HepG2 (cell line): ENCODE measurements around the gene CCL16. TPM values are rescaled to one million over a fixed set of nuclear protein-coding genes. Genes with fewer than 3 reads are reported as not detected.

ENCODE experiments used
- ATF1 ChIP-seq: IDR thresholded peaks from 2 replicates; pipeline ENCODE4 v1.6.1; 2016; ENCODE audit warnings: mild to moderate bottlenecking, control low read depth
- CEBPB ChIP-seq: IDR thresholded peaks from 2 replicates; pipeline ENCODE4 v1.6.1; 2011; ENCODE audit warnings: low read depth, low read length, improper control_type of control experiment, borderline replicate concordance
- FOXP1 ChIP-seq, 2 experiments: fragments of 450-650 bp in 1 of 2; IDR thresholded peaks; 2 replicates each; pipeline ENCODE4 v1.6.1; 2017 to 2018; ENCODE audit warnings: antibody characterized with exemption in 1 of 2
- IRF9 ChIP-seq: sonication (generic); formaldehyde crosslinking; IDR thresholded peaks from 2 replicates; pipeline ENCODE4 v1.8.0; 2022; ENCODE audit warnings: missing genetic modification reagents, mild to moderate bottlenecking, borderline replicate concordance
- KAT7 ChIP-seq: IDR thresholded peaks from 2 replicates; pipeline ENCODE4 v1.6.1; 2018; ENCODE audit warnings: borderline replicate concordance, missing compliant biosample characterization
- NONO ChIP-seq, 2 experiments: fragments of 450-650 bp in 1 of 2; sonication (generic) in 1 of 2; formaldehyde crosslinking in 1 of 2; IDR thresholded peaks in 1 of 2; conservative IDR thresholded peaks in 1 of 2; 2 replicates each; pipeline versions ENCODE4 v1.6.1 to v1.8.0; 2017 to 2022; ENCODE audit warnings: mild to moderate bottlenecking in 1 of 2, missing genetic modification reagents in 1 of 2, moderate library complexity in 1 of 2
- PRDM4 ChIP-seq: sonication (generic); formaldehyde crosslinking; IDR thresholded peaks from 2 replicates; pipeline ENCODE4 v1.9.0; 2021; ENCODE audit warnings: missing genetic modification reagents, borderline replicate concordance
- SKIL ChIP-seq: sonication (generic); formaldehyde crosslinking; IDR thresholded peaks from 2 replicates; pipeline ENCODE4 v1.8.0; 2022; ENCODE audit warnings: missing genetic modification reagents, mild to moderate bottlenecking, moderate library complexity, borderline replicate concordance
- SP1 ChIP-seq, 2 experiments: fragments of 450-650 bp in 1 of 2; sonication (generic) in 1 of 2; formaldehyde crosslinking in 1 of 2; IDR thresholded peaks; 2 replicates each; pipeline versions ENCODE4 v1.4.0 to v1.6.1; 2016 to 2020; ENCODE audit warnings: missing genetic modification reagents in 1 of 2
- THAP11 ChIP-seq: IDR thresholded peaks from 2 replicates; pipeline ENCODE4 v1.6.1; 2016; ENCODE audit warnings: missing biosample characterization, missing genetic modification reagents
- TSC22D2 ChIP-seq: sonication (generic); formaldehyde crosslinking; IDR thresholded peaks from 2 replicates; pipeline ENCODE4 v1.5.1; 2020; ENCODE audit warnings: missing genetic modification reagents, mild to moderate bottlenecking, borderline replicate concordance
- YY1 ChIP-seq: IDR thresholded peaks from 2 replicates; pipeline ENCODE4 v1.6.1; 2011; ENCODE audit warnings: low read length, low read depth, moderate library complexity, mild to moderate bottlenecking; ENCODE audit not compliant: insufficient read depth, insufficient replicate concordance
- ZBTB20 ChIP-seq: sonication (generic); formaldehyde crosslinking; IDR thresholded peaks from 2 replicates; pipeline ENCODE4 v1.8.1; 2023; ENCODE audit warnings: missing genetic modification reagents, low read depth, mild to moderate bottlenecking, borderline replicate concordance
- ZNF432 ChIP-seq: sonication (generic); formaldehyde crosslinking; IDR thresholded peaks from 2 replicates; pipeline ENCODE4 v1.5.0; 2020; ENCODE audit warnings: missing genetic modification reagents, mild to moderate bottlenecking, borderline replicate concordance
- ZNF747 ChIP-seq: sonication (generic); formaldehyde crosslinking; IDR thresholded peaks from 2 replicates; pipeline ENCODE4 v1.8.1; 2023; ENCODE audit warnings: missing genetic modification reagents, mild to moderate bottlenecking, borderline replicate concordance
- ZNF780A ChIP-seq: sonication (generic); formaldehyde crosslinking; IDR thresholded peaks from 2 replicates; pipeline ENCODE4 v1.8.0; 2022; ENCODE audit warnings: mild to moderate bottlenecking, missing genetic modification reagents, moderate library complexity
- ZSCAN21 ChIP-seq: sonication (generic); formaldehyde crosslinking; IDR thresholded peaks from 2 replicates; pipeline ENCODE4 v1.8.0; 2022; ENCODE audit warnings: mild to moderate bottlenecking, missing genetic modification reagents, moderate library complexity, borderline replicate concordance
- ZXDC ChIP-seq: sonication (generic); formaldehyde crosslinking; IDR thresholded peaks from 2 replicates; pipeline ENCODE4 v1.5.0; 2020; ENCODE audit warnings: mild to moderate bottlenecking, missing genetic modification reagents
- polyA plus RNA-seq, 8 experiments: library from polyadenylated mRNA; depleted of rRNA in 3 of 8; stranded (reverse) in 7 of 8; unstranded in 1 of 8; fragments of >200 nt; fragmentation: Illumina TruSeq in 4 of 8; extraction: Trizol in 4 of 8; gene quantifications; 2 replicates each; pipeline versions ENCODE4 v1.2.1 to v1.2.3, GENCODE V29; 2011 to 2016; ENCODE audit warnings: low read depth in 4 of 8, missing spikeins in 1 of 8, mixed read lengths in 1 of 8; ENCODE audit not compliant: insufficient read depth in 1 of 8
- total RNA-seq, 5 experiments: library from RNA; depleted of rRNA; stranded (reverse); fragments of >200 nt; fragmentation: Illumina TruSeq; extraction: Trizol; gene quantifications; 2 replicates each; pipeline ENCODE4 v1.2.3, GENCODE V29; 2016; ENCODE audit warnings: low read depth in 1 of 5
- TF ChIP-seq, protein P1 (sequence below): sonication (generic); formaldehyde crosslinking; IDR thresholded peaks from 2 replicates; pipeline ENCODE4 v1.9.0; 2021; ENCODE audit warnings: missing genetic modification reagents, mild to moderate bottlenecking, borderline replicate concordance

The CCL16 gene
- total and polyA plus RNA-seq, 2 of the 13 experiments (the other 11 are each of a cell fraction or from before 2014, with no cell fraction given): 2.0 to 14.7 TPM

DNA sequence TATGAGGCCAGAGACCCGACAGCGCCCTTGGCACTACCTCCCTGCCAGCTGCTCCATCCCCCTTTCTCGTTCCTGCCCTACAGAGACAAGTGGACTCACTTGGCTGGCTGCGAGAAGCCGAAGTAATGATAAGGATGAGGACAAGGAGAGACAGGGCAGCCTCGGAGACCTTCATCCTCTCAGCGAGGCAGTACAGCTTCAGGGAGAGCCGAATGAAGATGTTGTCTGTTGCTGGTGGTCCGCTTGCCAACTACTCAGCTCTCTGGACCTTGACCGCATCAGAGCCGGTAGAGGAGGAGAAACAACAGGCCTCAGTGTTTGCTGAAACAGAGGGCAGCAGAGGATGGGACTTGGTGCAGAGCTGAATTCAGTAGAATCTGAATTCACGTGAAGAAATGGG, at the start of gene CCL16 (continued):
- TF ChIP-seq PRDM4 (no peak), TSC22D2 (CRISPR knock-in tag) (no peak), ZSCAN21 (CRISPR knock-in tag) (0 out of 2 replicates have a peak, but pooled peaks have one; percentile 22), ZXDC (no peak), IRF9 (no peak), FOXP1 (IDR thresholded peaks at IDR 0.05) (no peak), FOXP1 (CRISPR knock-in tag; IDR thresholded peaks at IDR 0.05) (0 out of 2 replicates have a peak, but pooled peaks have one; percentile 21), ZBTB20 (CRISPR knock-in tag) (no peak), ZNF780A (CRISPR knock-in tag) (no peak), ATF1 (CRISPR knock-in tag) (no peak), YY1 (no peak), KAT7 (CRISPR knock-in tag) (no peak), ZNF432 (CRISPR knock-in tag) (no peak), NONO (IDR thresholded peaks at IDR 0.05) (no peak), NONO (CRISPR knock-in tag; conservative IDR thresholded peaks at IDR 0.05) (no peak), SKIL (CRISPR knock-in tag) (0 out of 2 replicates have a peak, but pooled peaks have one; percentile 46), SP1 (IDR thresholded peaks at IDR 0.05) (no peak), SP1 (CRISPR knock-in tag; IDR thresholded peaks at IDR 0.05) (no peak), THAP11 (CRISPR knock-in tag) (no peak), ZNF747 (CRISPR knock-in tag) (no peak), CEBPB (no peak)
- TF ChIP-seq, protein P1, sequence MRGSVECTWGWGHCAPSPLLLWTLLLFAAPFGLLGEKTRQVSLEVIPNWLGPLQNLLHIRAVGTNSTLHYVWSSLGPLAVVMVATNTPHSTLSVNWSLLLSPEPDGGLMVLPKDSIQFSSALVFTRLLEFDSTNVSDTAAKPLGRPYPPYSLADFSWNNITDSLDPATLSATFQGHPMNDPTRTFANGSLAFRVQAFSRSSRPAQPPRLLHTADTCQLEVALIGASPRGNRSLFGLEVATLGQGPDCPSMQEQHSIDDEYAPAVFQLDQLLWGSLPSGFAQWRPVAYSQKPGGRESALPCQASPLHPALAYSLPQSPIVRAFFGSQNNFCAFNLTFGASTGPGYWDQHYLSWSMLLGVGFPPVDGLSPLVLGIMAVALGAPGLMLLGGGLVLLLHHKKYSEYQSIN (CRISPR knock-in tag): no peak
